HG02885 (cell line): Measurements from ENCODE around the gene ERV3-1.
A peak's percentile ranks its signal among the peaks of the same experiment; 100 is the strongest.
"Not testable (repeated sequence)": the region's sequence is repeated elsewhere in the genome, so short reads cannot be mapped to it uniquely, and the experiment has no call there.

Source experiments
- ATAC-seq: cut with Tn5 transposase; IDR thresholded peaks from one replicate; pipeline ENCODE4 v1.9.1; 2021; ENCODE audit warnings: mild to moderate bottlenecking; ENCODE audit not compliant: unreplicated experiment, poor library complexity

ERV3-1 gene

GRCh38 chr7:65006094-65006992 lies at the start of gene ERV3-1:
ERV3-1 (minus strand) TSS chr7:65006687; CDS start chr7:64993026, 13,661 bp downstream.
- ATAC-seq, result peak; percentile 100

GRCh38 chr7:65055786-65056185 lies 49.3 kb upstream of the ERV3-1 start:
- not testable (repeated sequence) for ATAC-seq

GRCh38 chr7:65054466-65054994 lies 48.0 kb upstream of the ERV3-1 start:
- not testable (repeated sequence) for ATAC-seq

DNA sequence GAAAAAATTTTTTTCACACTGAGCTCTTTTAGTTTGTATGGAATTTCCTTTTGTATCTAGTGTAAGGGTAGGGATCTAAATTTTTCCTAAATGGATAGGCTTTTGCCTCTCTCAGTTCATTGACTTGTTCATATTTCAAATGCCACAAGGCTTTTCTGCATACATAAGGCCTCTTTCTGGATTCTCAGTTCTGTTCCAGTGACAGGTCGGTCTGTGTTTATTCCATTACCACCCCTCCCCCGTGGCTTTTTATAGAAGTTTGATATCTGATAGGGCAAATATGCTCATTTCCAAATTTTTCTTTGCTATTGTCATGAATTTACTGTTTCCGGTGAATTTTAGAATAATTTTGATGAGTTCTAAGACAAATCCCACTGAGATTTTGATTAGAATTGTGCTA lies 45.2 kb upstream of the ERV3-1 start:
- ATAC-seq, result not testable (repeated sequence)

- ATAC-seq, result not testable (repeated sequence)
These were observed 44.7 kb upstream of the ERV3-1 start for GRCh38 chr7:65051139-65051538.

DNA sequence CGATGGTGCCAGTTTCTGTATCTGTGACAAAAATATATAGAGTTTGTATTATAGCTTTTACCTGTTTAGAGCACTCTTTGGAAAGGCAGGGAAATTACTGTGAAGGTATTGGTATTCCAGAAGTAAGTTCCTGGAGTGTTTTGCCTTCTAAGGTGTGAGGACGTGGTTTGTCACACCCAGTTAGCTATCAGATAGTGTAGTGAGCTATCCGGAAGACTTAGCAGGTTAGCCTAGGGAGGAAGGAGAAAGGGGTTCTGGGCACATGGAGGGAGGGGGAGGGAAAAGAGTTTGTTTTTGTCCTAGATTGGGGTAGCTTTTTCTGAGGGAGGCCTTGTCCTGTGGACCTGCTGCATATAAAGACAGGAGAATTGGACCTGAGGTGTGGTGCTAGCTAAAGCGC lies 39.8 kb upstream of the ERV3-1 start:
- ATAC-seq, result not testable (repeated sequence)

- not testable (repeated sequence) for ATAC-seq
These were observed 39.1 kb upstream of the ERV3-1 start for GRCh38 chr7:65045589-65045988.

DNA sequence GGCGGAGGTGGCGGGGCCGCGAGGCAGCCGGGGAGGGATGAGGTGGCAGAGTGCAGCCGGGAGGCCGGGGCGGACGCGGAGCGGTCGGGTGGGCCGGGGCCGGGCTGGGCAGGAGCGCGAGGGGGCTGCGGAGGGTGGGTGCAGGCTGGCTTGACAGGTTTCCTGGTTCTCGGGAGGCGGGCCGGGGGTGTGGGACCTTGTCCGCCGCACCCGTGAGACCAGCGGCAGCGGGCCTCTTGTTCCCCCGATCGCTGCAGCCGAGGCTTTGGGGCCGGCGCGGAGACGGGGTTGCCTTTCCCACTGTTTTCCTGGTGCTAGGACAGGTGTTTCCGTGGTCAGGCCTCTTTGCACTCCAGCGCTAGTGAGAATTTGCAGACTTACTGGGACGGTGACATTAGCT lies 32.3 kb upstream of the ERV3-1 start:
- ATAC-seq, result peak; percentile 10

DNA sequence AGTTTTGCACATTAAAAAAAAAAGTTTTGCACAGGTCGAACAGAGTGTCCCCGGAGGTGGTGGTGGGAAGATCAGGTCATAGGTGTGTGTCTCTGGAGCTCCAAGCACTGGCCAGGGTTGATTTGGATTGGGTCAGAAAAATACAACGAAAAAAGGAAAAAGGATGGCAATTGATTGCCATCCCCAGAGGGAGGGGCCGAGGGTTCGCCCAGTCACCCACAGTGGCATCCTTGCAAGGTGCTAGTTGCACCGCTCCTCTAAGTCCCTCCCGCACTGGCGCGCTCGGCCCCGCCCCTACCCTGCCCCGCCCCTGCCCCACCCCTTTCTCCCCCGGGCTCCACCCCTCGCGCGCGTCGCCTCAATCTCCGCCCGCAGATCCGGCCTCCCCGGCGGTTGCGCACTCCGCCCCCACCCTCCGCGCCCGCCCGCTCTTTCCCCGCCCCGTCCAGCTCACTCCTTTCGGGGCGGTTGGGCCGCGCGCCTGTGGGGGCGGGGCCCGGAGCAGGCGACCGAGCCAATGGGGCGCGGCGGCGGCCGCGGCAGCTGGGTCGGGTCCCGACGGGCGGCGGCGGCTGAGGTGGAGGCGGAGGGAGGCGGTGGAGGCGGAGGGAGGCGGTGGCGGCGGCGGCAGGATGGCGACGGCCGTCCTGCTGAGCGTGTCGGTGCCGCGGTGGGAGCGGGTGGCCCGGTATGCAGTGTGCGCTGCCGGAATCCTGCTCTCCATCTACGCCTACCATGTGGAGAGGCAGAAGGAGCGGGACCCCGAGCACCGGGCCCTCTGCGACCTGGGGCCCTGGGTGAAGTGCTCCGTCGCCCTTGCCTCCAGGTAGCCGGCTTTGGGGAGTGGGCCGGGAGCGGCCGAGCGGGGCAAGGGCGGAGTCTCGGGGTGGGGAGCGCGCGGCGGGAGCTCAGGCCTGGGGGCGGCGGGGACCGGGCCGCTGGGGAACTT lies 31.5 kb upstream of the ERV3-1 start:
- peak; percentile 92 for ATAC-seq

DNA sequence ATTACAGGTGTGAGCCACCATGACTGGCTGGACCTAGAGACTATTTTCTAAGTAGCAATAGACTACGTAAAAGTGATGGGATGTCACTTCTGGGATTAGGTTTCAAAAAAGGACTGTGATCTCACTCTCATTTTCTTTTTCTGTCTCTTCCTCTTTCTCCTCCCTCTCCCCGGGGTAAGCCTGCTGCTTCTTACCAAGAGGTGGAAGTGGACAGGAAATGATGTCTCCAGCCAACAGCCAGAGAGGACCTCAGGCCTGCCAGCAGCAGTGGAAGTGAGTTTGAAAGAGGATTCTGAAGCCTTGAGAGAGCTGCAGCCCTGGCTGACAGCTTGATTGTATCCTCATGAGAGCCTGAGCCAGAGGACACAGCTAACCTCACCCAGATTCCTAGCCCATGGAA lies 30.0 kb upstream of the ERV3-1 start:
- ATAC-seq, result not testable (repeated sequence)

DNA sequence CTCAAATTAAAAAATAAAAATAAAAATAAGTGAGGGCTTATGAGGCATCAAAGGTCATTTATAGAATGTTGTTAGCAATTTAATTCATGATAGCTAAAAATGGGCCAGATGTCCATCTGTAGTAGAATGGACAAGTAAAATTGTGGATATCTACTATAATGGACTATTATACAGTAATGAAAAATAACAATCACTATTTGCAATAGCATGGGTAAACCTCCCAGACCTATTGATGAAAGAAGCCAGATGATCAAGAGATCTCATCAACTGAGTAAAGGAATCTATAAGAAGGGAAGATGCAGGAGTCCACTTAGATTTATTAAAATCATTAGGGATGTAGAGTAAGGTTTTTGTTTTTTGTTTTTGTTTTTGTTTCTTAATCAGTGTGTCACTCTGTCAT lies 29.0 kb upstream of the ERV3-1 start:
- ATAC-seq, result not testable (repeated sequence)

GRCh38 chr7:65034120-65034782 lies 27.8 kb upstream of the ERV3-1 start:
- ATAC-seq, result not testable (repeated sequence)

GRCh38 chr7:65033391-65033790 lies 26.9 kb upstream of the ERV3-1 start:
- ATAC-seq, result not testable (repeated sequence)

- ATAC-seq, result not testable (repeated sequence)
These were observed 18.5 kb upstream of the ERV3-1 start for GRCh38 chr7:65025023-65025422.

DNA sequence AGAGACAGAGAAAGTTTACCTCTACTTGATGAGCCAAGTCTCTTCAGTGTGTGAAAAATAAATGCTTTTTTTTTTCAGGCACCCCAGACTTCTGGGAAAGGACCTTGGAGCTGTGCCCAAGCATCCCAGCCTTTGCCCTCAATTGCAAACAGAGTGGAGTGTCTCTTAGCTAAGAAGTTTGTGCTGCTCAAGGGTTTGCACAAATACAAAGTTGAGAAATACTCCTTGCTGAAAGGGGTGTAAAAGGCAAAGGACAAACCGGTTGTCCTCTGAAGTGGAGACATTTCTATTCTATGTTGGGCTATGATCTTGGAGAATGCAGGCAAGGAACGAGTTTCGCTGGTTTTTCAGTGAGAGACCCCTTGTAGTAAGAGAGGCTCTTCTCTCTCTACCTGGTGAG lies 14.5 kb upstream of the ERV3-1 start:
- ATAC-seq, result not testable (repeated sequence)

- ATAC-seq, result not testable (repeated sequence)
These were observed 3.4 kb upstream of the ERV3-1 start for GRCh38 chr7:65009881-65010280.

- ATAC-seq, result not testable (repeated sequence)
These were observed 2.9 kb upstream of the ERV3-1 start for GRCh38 chr7:65009394-65009793.

- not testable (repeated sequence) for ATAC-seq
These were observed 549 bp upstream of the ERV3-1 start for GRCh38 chr7:65007036-65007435.

GRCh38 chr7:65004575-65004974 lies 1.9 kb downstream of the ERV3-1 start:
- no peak for ATAC-seq
